ENCODE results near the gene WIPF1.

- TF ChIP-seq CTCF (IDR thresholded peaks at IDR 0.05) (no peak), POLR2A (IDR thresholded peaks at IDR 0.05) (no peak)
These were observed 6.5 kb downstream of the WIPF1 start for GRCh38 chr2:174590928-174591648.

Measured in body of pancreas (tissue), 4 donors.